T-helper 17 cell (primary cell): Measurements from ENCODE around the gene IPMK. TPM values are rescaled to one million over a fixed set of nuclear protein-coding genes. Genes with fewer than 3 reads are reported as not detected.

Source experiments
- ATAC-seq: fragments of 150-1000 bp; cut with Tn5 transposase; 2 replicates; pipeline ENCODE4 v1.10.0; 2021; ENCODE audit warnings: mild to moderate bottlenecking, moderate library complexity
- DNase-seq, 3 donors: peaks; one replicate each; pipeline versions ENCODE4 v3.0.0 to v3.0.0-alpha.2; 2020 to 2021
- H3K9me3 ChIP-seq: one replicate; pipeline ENCODE4 v1.7.0; 2013; ENCODE audit warnings: low read length, mild to moderate bottlenecking; ENCODE audit not compliant: control insufficient read depth, poor library complexity, severe bottlenecking
- H3K27ac Mint-ChIP-seq: one replicate; pipeline ENCODE4 v1.8.0; 2022; ENCODE audit warnings: mild to moderate bottlenecking, moderate library complexity, mixed read lengths
- H3K27me3 Mint-ChIP-seq: one replicate; pipeline ENCODE4 v1.8.0; 2022; ENCODE audit warnings: mixed read lengths
- H3K36me3 Mint-ChIP-seq: one replicate; pipeline ENCODE4 v1.8.0; 2022; ENCODE audit warnings: low read depth, mixed read lengths
- H3K4me1 Mint-ChIP-seq: one replicate; pipeline ENCODE4 v1.8.0; 2022; ENCODE audit warnings: mild to moderate bottlenecking, mixed read lengths
- H3K4me3 Mint-ChIP-seq: one replicate; pipeline ENCODE4 v1.8.0; 2022; ENCODE audit warnings: mild to moderate bottlenecking, moderate library complexity, mixed read lengths
- total RNA-seq, 4 donors: library from RNA in 2 of 4; stranded (reverse) in 2 of 4; gene quantifications; one replicate each; pipeline ENCODE4 v1.2.3 and lab custom pipeline; 2022 to 2026

Gene IPMK
- total RNA-seq, 2 donors from 2014 or later, result 3.5 to 3.8 TPM

DNA sequence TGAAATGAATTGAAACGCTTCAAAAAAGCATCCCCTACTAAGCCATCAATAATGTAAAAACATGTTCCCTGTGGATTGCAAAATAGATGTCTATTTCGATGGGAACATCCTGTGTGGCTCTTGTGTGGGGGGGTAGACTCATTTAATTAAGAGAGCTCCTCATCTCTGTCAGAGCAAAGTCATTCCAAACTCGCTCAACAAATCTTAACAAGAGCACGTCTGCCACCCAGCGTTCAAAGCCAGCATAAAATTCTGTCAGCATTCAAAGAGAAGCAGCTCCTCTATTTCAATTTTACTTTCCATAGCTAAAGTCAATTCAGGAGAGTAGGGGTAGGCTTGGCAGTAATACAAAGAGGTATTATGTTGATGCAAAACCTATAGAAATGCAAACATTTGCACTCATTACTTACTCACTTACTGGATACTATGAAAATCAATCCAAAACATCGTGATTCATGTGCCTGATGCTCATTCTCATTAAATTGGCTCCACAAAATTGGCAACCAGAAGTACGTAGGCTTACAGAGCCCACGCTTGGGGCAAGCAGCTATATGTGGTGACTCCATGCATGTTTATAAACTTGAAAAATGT is 114.9 kb downstream of the IPMK start:
- H3K4me3 Mint-ChIP-seq, result no peak overlapping the region
- no peaks in the 10 kb centered on the region for H3K36me3 Mint-ChIP-seq
- no peak overlapping the region for H3K27ac Mint-ChIP-seq

DNA sequence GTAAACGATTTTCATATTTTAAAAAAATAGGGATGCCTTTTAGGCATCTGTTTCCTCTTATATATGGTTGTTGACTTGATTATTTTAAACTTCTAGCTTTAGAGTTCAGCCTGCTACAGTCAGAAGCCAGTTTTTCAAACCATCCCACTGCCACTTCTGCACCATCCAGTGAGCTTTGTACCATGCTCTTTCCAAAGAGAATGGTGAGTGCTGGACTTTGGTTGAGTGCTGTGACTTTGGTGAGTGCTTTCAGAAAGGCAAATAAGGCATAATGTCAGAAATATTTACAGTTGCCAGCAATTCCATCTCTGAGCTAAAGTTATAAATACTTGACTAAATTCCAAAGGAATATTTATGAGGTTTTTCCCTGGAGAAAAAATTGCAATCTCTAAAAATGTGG is 117.4 kb downstream of the IPMK start:
- H3K27ac Mint-ChIP-seq, result no peak overlapping the region
- H3K36me3 Mint-ChIP-seq, result no peaks in the 10 kb centered on the region
- peaks cover 2% of the 10 kb centered on the region for H3K4me1 Mint-ChIP-seq
- no peak overlapping the region for H3K4me3 Mint-ChIP-seq
- peaks cover 29% of the 10 kb centered on the region for H3K27me3 Mint-ChIP-seq
- no peak for ATAC-seq
- no peak for DNase-seq
- no peaks in the 10 kb centered on the region for H3K9me3 ChIP-seq

More for the DNA sequence above, 114.9 kb downstream of the IPMK start:
- peaks cover 2% of the 10 kb centered on the region for H3K4me1 Mint-ChIP-seq
- no peaks in the 10 kb centered on the region for H3K9me3 ChIP-seq
- H3K27me3 Mint-ChIP-seq, result peaks cover 37% of the 10 kb centered on the region
- no peak for ATAC-seq
- no peak for DNase-seq

DNA sequence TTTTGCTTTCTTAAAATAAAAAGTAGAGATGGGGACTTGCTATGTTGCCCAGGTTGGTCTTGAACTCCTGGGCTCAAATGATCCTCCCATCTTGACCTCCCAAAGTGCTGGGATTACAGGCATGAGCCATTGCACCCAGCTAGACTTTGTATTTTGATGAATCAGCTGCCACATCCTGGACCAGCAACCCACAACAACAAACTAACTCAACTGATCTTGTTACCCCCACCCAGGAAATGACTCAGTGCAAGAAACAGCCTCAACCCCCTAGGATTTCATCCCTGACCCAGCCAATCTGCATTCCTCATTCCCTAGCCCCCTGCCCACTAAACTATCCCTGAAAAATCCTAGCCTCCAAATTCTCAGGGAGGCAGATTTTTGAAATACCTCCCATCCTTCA is 123.8 kb downstream of the IPMK start:
- no peaks in the 10 kb centered on the region for H3K36me3 Mint-ChIP-seq
- DNase-seq (no peak), ATAC-seq (no peak)
- H3K4me3 Mint-ChIP-seq, result no peak overlapping the region
- H3K27ac Mint-ChIP-seq, result no peak overlapping the region
- H3K27me3 Mint-ChIP-seq, result peaks cover 7% of the 10 kb centered on the region
- H3K4me1 Mint-ChIP-seq, result no peaks in the 10 kb centered on the region
- no peaks in the 10 kb centered on the region for H3K9me3 ChIP-seq

Other genes with a start within 250 kb of the IPMK start
- 1 to 10 TPM; 6.6 to 7.5 TPM for gene CISD1, start 1.3 kb upstream of the IPMK start, total RNA-seq
- gene UBE2D1, start 67.1 kb upstream of the IPMK start, total RNA-seq, result 10 to 100 TPM; 10.5 to 14.6 TPM
- gene TFAM, start 117.5 kb upstream of the IPMK start, total RNA-seq, result 10 to 100 TPM; 33.9 to 40.2 TPM
- not detected for gene BICC1, start 245.0 kb upstream of the IPMK start, total RNA-seq